ENCODE data around the gene JMJD4. TPM values are rescaled to one million over a fixed set of nuclear protein-coding genes. Genes with fewer than 3 reads are reported as not detected.

Gene JMJD4
- total and polyA plus RNA-seq, 2 experiments from 2014 or later = 11.5 to 17.7 TPM

GRCh38 chr1:227760377-227760776, 25.3 kb upstream of the JMJD4 start:
- Mint-ChIP-seq H3K36me3 (ENCODE audit: low read depth) (peaks cover 34% of the 10 kb centered on the region), H3K9me3 (no peaks in the 10 kb centered on the region), H3K27ac (no peak overlapping the region), H3K4me1 (no peaks in the 10 kb centered on the region; the same call in 2 of the 3 replicates), H3K4me3 (no peak overlapping the region), H3K27me3 (ENCODE audit: insufficient read depth, low read depth, poor library complexity) (peaks cover 5% of the 10 kb centered on the region)
- H3F3A ChIP-seq (replicated peaks; ENCODE audit: low read depth) = no peaks in the 10 kb centered on the region
- ATAC-seq = no peak
- H3K79me2 ChIP-seq (replicated peaks; ENCODE audit: insufficient read depth) = peaks cover 33% of the 10 kb centered on the region
- H3K27me3 ChIP-seq (ENCODE audit: insufficient read depth) = no peaks in the 10 kb centered on the region
- peaks cover 5% of the 10 kb centered on the region; the same call in 1 of the 2 replicates for H3K36me3 ChIP-seq (ENCODE audit: insufficient read depth)
- H3K9me2 ChIP-seq (ENCODE audit: insufficient read depth) = no peaks in the 10 kb centered on the region
- H2AFZ ChIP-seq = no peak overlapping the region
- H3K4me1 ChIP-seq (ENCODE audit: insufficient read depth) = no peaks in the 10 kb centered on the region
- peaks cover 15% of the 10 kb centered on the region for H4K20me1 ChIP-seq (replicated peaks; ENCODE audit: insufficient read depth)
- no peak overlapping the region for H3K4me3 ChIP-seq
- no peak overlapping the region for H3K4me2 ChIP-seq
- no peak for DNase-seq (ENCODE audit: low spot score)
- no peak for TF ChIP-seq NANOG (IDR thresholded peaks at IDR 0.05; ENCODE audit: borderline replicate concordance)
- TF ChIP-seq JUNB (IDR thresholded peaks at IDR 0.05; ENCODE audit: unreplicated experiment) = no peak
- TF ChIP-seq EZH2 (IDR thresholded peaks at IDR 0.05; ENCODE audit: low read depth, unreplicated experiment) = no peak
- TF ChIP-seq ZNF331 (CRISPR knock-in tag; IDR thresholded peaks at IDR 0.05; ENCODE audit: low read depth) = no peak
- no peak for TF ChIP-seq ZNF114 (CRISPR knock-in tag; IDR thresholded peaks at IDR 0.05)
- TF ChIP-seq POLR2AphosphoS5 (IDR thresholded peaks at IDR 0.05; ENCODE audit: low read depth) = no peak
- no peak for TF ChIP-seq ETS1 (IDR thresholded peaks at IDR 0.05)
- TF ChIP-seq REST (IDR thresholded peaks at IDR 0.05; ENCODE audit: unreplicated experiment) = no peak
- TF ChIP-seq CREB1 (CRISPR knock-in tag; IDR thresholded peaks at IDR 0.05; ENCODE audit: low read depth) = no peak
- no peak for TF ChIP-seq CTCF (conservative IDR thresholded peaks at IDR 0.05; ENCODE audit: low read depth in 2 of 2)
- TF ChIP-seq ZNF462 (CRISPR knock-in tag; IDR thresholded peaks at IDR 0.05) = no peak
- no peak for TF ChIP-seq STAT1 (IDR thresholded peaks at IDR 0.05; ENCODE audit: unreplicated experiment)
- TF ChIP-seq EZH2phosphoT487 (IDR thresholded peaks at IDR 0.05; ENCODE audit: unreplicated experiment) = no peak
- H3K27ac ChIP-seq (ENCODE audit: low read depth) = no peak overlapping the region

Measured in GM23338 (cell line).